K562 (cell line): ENCODE data around the gene AQP2. TPM values are rescaled to one million over a fixed set of nuclear protein-coding genes. Genes with fewer than 3 reads are reported as not detected.

ENCODE experiments used
- ATAC-seq: fragments of 200-7000 bp; cut with Tn5 transposase; 3 replicates; pipeline ENCODE4 v1.9.1; 2020; ENCODE audit warnings: moderate library complexity
- BruUV-seq: library from RNA; stranded (reverse); fragments of 400-500 nt; replicated peaks from 2 replicates; lab custom pipeline; 2021; lab: Mats Ljungman, UMichigan
- CTCF ChIA-PET: fragments of 300-600 bp; formaldehyde crosslinking; extraction: SDS; loops from one replicate; lab custom pipeline; 2021; ENCODE audit warnings: low intra/inter-chr PET ratio; lab: Yijun Ruan, JAX
- POLR2A ChIA-PET: fragments of 300-600, 350-650 bp; sonication (Branson Sonifier 250); formaldehyde crosslinking; extraction: SDS; loops from one replicate; lab custom pipeline; 2021; ENCODE audit warnings: antibody characterized with exemption, inconsistent platforms; lab: Yijun Ruan, JAX
- DNase-seq, 4 experiments: peaks; one replicate each; pipeline versions ENCODE4 v3.0.0 to v3.0.0-alpha.2; 2011 to 2018; ENCODE audit warnings: low spot score in 3 of 4, mixed read lengths in 3 of 4; ENCODE audit errors: extremely low read depth in 1 of 4
- FAIRE-seq: peaks from 2 replicates; lab custom pipeline; 2011; peaks lifted over from hg19 to GRCh38; lab: Jason Lieb, UNC
- H2AFZ ChIP-seq: 2 replicates; pipeline ENCODE4 v1.6.0; 2011; ENCODE audit warnings: low read depth, low read length, control low read depth, inconsistent platforms
- H3K27ac ChIP-seq: fragments of 200-600 bp; 3 replicates; pipeline ENCODE4 v1.8.0; 2011; ENCODE audit warnings: low read depth, mild to moderate bottlenecking, control low read depth, inconsistent platforms, low read length, moderate library complexity, mixed read lengths; ENCODE audit errors: extremely low read depth
- H3K27me3 ChIP-seq, 2 experiments: fragments of 300-600 bp in 1 of 2; 2 replicates in 1 of 2; 3 replicates in 1 of 2; pipeline versions ENCODE4 v1.6.0 to v1.8.0; 2011; ENCODE audit warnings: inconsistent platforms in 2 of 2, low read length in 2 of 2, mild to moderate bottlenecking in 1 of 2, mixed read lengths in 1 of 2, moderate library complexity in 1 of 2; ENCODE audit not compliant: control insufficient read depth in 2 of 2, insufficient read depth in 2 of 2
- H3K36me3 ChIP-seq: fragments of 300-600 bp; 3 replicates; pipeline ENCODE4 v1.8.0; 2011; ENCODE audit warnings: mild to moderate bottlenecking, low read length, inconsistent platforms; ENCODE audit not compliant: control insufficient read depth, insufficient read depth
- H3K4me1 ChIP-seq, 2 experiments: fragments of 200-600 bp in 1 of 2; replicated peaks in 1 of 2; 2 replicates in 1 of 2; 3 replicates in 1 of 2; pipeline versions ENCODE4 v1.5.1 to v1.8.0; 2011; ENCODE audit warnings: inconsistent platforms in 2 of 2, low read length in 2 of 2, mild to moderate bottlenecking in 1 of 2, mixed read lengths in 1 of 2, moderate library complexity in 1 of 2; ENCODE audit not compliant: control insufficient read depth in 2 of 2, insufficient read depth in 2 of 2
- H3K4me2 ChIP-seq: 2 replicates; pipeline ENCODE4 v1.6.1; 2011; ENCODE audit warnings: low read length, control low read depth, inconsistent platforms, mixed read lengths; ENCODE audit not compliant: insufficient read depth
- H3K4me3 ChIP-seq: fragments of 200-600 bp; sonication (generic), shearing (Covaris generic); 2 replicates; pipeline ENCODE4 v1.5.1; 2016; ENCODE audit warnings: control low read depth, inconsistent platforms
- H3K79me2 ChIP-seq: fragments of 200-600 bp; 3 replicates; pipeline ENCODE4 v1.8.0; 2011; ENCODE audit warnings: low read length, inconsistent platforms; ENCODE audit not compliant: control insufficient read depth, insufficient read depth
- H3K9ac ChIP-seq, 2 experiments: 2 replicates each; pipeline versions ENCODE4 v1.6.0 to v1.6.1; 2011; ENCODE audit warnings: low read depth in 2 of 2, low read length in 2 of 2, control low read depth in 1 of 2, inconsistent platforms in 1 of 2, mild to moderate bottlenecking in 1 of 2, mixed read lengths in 1 of 2; ENCODE audit not compliant: insufficient read depth in 1 of 2
- H3K9me1 ChIP-seq: one replicate; pipeline ENCODE4 v1.6.0; 2011; ENCODE audit warnings: inconsistent platforms, mild to moderate bottlenecking, low read length, moderate library complexity; ENCODE audit not compliant: control insufficient read depth, insufficient read depth
- H3K9me3 ChIP-seq: replicated peaks from 2 replicates; pipeline ENCODE4 v1.5.1; 2011; ENCODE audit warnings: low read depth, low read length, inconsistent platforms; ENCODE audit not compliant: control insufficient read depth, insufficient read depth
- H4K20me1 ChIP-seq: replicated peaks from 2 replicates; pipeline ENCODE4 v1.6.1; 2011; ENCODE audit warnings: low read length, inconsistent platforms, mixed read lengths; ENCODE audit not compliant: control insufficient read depth, insufficient read depth
- CGGBP1 ChIP-seq: fragments of 250-450 bp; sonication (Bioruptor Pico); IDR thresholded peaks from 2 replicates; pipeline ENCODE4 v1.9.0; 2021; ENCODE audit warnings: mild to moderate bottlenecking
- ETS1 ChIP-seq: conservative IDR thresholded peaks from 2 replicates; pipeline ENCODE4 v1.6.1; 2011; ENCODE audit warnings: low read depth, mild to moderate bottlenecking, low read length; ENCODE audit not compliant: control insufficient read depth
- PHF20 ChIP-seq: fragments of 450-650 bp; IDR thresholded peaks from 2 replicates; pipeline ENCODE4 v1.6.1; 2018; ENCODE audit not compliant: partially characterized antibody
- RFX1 ChIP-seq: fragments of 450-650 bp; IDR thresholded peaks from 2 replicates; pipeline ENCODE4 v1.6.1; 2016; ENCODE audit warnings: mild to moderate bottlenecking, moderate library complexity
- YY1 ChIP-seq, 3 experiments: IDR thresholded peaks; 2 replicates each; pipeline ENCODE4 v1.6.1; 2011; ENCODE audit warnings: low read length in 2 of 3, mild to moderate bottlenecking in 2 of 3, moderate library complexity in 2 of 3, borderline replicate concordance in 1 of 3, control low read depth in 1 of 3, low read depth in 1 of 3; ENCODE audit not compliant: insufficient read depth in 3 of 3, insufficient replicate concordance in 2 of 3, control insufficient read depth in 1 of 3, insufficient read length in 1 of 3; ENCODE audit errors: extremely low read depth in 1 of 3
- WGBS: fragments of 100-300 bp; shearing (Covaris generic); methylation state at CpG from one replicate; pipeline ENCODE4 v1.1.6; 2016; ENCODE audit warnings: low coverage, mixed read lengths; ENCODE audit not compliant: insufficient coverage; ENCODE audit errors: missing lambda C conversion rate; 5-methylcytosine and 5-hydroxymethylcytosine counted together
- in situ Hi-C: fragments of 300-500 bp; cut with MboI; formaldehyde crosslinking; loops from 4 replicates; pipeline ENCODE4 v1.15.0; 2018; ENCODE audit warnings: inconsistent platforms, mixed read lengths
- intact Hi-C: fragments of 100-400 bp; cut with micrococcal nuclease; formaldehyde crosslinking; loops from 2 replicates; pipeline ENCODE4 v1.14.2; 2022
- polyA plus RNA-seq, 8 experiments: library from polyadenylated mRNA; depleted of rRNA in 4 of 8; stranded (reverse) in 5 of 8; unstranded in 3 of 8; fragments of >200 nt; fragmentation: Nextera tagmentation in 2 of 8; fragmentation: Illumina TruSeq in 1 of 8; extraction: Ambion mirVana in 2 of 8; extraction: Trizol in 1 of 8; gene quantifications; 2 replicates each; pipeline versions ENCODE4 v1.2.1 to v1.2.3, GENCODE V29; 2011 to 2014; ENCODE audit warnings: inconsistent platforms in 1 of 8, missing spikeins in 1 of 8
- total RNA-seq, 7 experiments: library from RNA; depleted of rRNA in 6 of 7; stranded (reverse); fragments of >200 nt in 6 of 7; fragmentation: Illumina TruSeq in 2 of 7; extraction: Trizol in 2 of 7; gene quantifications; 2 replicates each; pipeline versions ENCODE4 v1.2.1 to v1.2.3, GENCODE V29; 2011 to 2021; ENCODE audit warnings: low replicate concordance in 1 of 7

AQP2 gene
- total and polyA plus RNA-seq, 9 of the 15 experiments (the other 6 are each of a cell fraction or from before 2014, with no cell fraction given), result not detected

GRCh38 chr12:49990273-49990672, 39.7 kb downstream of the AQP2 start (continued):
- TF ChIP-seq YY1 (IDR thresholded peaks at IDR 0.05; ENCODE audit: borderline replicate concordance in 1 of 3, control insufficient read depth in 1 of 3, extremely low read depth in 1 of 3, insufficient read depth in 3 of 3, insufficient read length in 1 of 3, insufficient replicate concordance in 2 of 3, low read depth in 1 of 3, low read length in 2 of 3), result no peak

- intact Hi-C loops (no loop called here), in situ Hi-C loops (no loop called here)
- Histone ChIP-seq H3K4me3 (no peak overlapping the region), H3K4me1 (no peaks in the 10 kb centered on the region), H3K36me3 (peaks cover 87% of the 10 kb centered on the region), H4K20me1 (no peaks in the 10 kb centered on the region), H3K4me2 (no peak overlapping the region), H3K9me1 (no peaks in the 10 kb centered on the region), H3K27me3 (no peaks in the 10 kb centered on the region), H3K27ac (no peak overlapping the region), H3K9ac (no peak overlapping the region), H3K79me2 (no peaks in the 10 kb centered on the region), H2AFZ (no peak overlapping the region), H3K9me3 (no peaks in the 10 kb centered on the region)
- CTCF ChIA-PET, result no interaction called here
- WGBS, result 96% methylated on average over 2 of the region's 2 CpGs
- POLR2A ChIA-PET, result interaction anchor here (0.6 to 1.8 kb wide), 2 partner anchors 10 to 12 kb away, joined by 3 to 5 read pairs; no protein-coding TSS in a partner anchor
- TF ChIP-seq PHF20 (no peak), ETS1 (no peak), CGGBP1 (CRISPR knock-in tag) (no peak), RFX1 (no peak)
- FAIRE-seq (no peak), ATAC-seq (no peak), DNase-seq (no peak)
- BruUV-seq, result no TSS peak
Observed at GRCh38 chr12:49998453-49998852, 47.9 kb downstream of the AQP2 start.
